Activated naive CD8-positive, alpha-beta T cell treated with anti-CD3 and anti-CD28 coated beads, Interleukin-2, amount 50 U/mL, for 24 hours (primary cell): ENCODE results near the gene MAP2K7.

Experiments used
- ATAC-seq: fragments of 150-1000 bp; cut with Tn5 transposase; one replicate; pipeline ENCODE4 v1.10.0; 2021
- DNase-seq: peaks from one replicate; pipeline ENCODE4 v3.0.0; 2021
- H3K27ac Mint-ChIP-seq: one replicate; pipeline ENCODE4 v1.8.0; 2021; ENCODE audit warnings: mild to moderate bottlenecking, mixed read lengths
- H3K27me3 Mint-ChIP-seq: one replicate; pipeline ENCODE4 v1.8.0; 2021; ENCODE audit warnings: mixed read lengths
- H3K36me3 Mint-ChIP-seq: one replicate; pipeline ENCODE4 v1.8.0; 2021; ENCODE audit warnings: low read depth, mixed read lengths
- H3K4me1 Mint-ChIP-seq: one replicate; pipeline ENCODE4 v1.8.0; 2021; ENCODE audit warnings: mixed read lengths
- H3K4me3 Mint-ChIP-seq: one replicate; pipeline ENCODE4 v1.8.0; 2021; ENCODE audit warnings: mild to moderate bottlenecking, moderate library complexity, mixed read lengths
- H3K9me3 Mint-ChIP-seq: one replicate; pipeline ENCODE4 v1.8.0; 2021; ENCODE audit warnings: mixed read lengths

Gene MAP2K7

DNA sequence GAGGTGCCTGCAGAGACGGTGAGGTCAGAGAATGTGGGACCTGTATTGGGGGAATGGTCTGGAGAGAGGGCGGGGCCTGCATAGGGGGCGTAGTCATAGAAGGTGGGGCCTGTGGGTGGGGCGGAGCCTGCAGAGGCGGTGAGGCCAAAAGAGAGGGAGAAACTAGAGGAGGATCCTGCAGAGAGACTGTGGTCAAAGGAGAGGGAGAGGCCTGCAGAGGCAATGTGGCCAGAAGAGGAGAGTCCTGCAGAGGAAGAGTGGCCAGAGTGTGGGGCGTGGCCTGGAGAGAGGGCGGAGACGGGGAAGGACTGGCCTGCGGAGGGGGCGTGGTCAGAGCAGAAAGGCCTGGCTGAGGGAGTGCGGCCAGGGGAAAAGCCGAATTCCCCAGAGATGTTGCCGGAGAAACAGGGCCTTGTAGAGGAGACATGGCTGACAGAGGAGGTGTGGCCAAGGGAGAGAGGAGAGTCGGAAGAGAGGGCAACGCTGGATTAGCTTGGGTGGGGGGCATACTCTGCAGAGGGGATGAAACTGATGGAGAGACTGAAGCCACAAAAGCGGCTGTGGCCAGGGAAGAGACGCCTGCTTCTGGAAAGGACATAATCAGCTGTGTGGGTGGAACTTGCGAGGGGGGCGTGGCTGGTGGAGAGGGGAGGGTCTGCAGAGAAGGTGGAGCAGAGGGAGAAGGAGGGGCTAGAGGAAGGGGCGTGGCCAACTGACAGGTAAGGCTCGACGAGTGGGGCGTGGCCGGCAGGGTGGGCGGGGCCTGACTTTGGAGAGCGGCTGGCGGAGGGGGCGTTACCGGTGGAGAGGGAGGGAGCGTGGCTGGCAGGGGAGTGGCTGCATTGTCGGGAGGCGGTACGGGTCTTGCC, 32.0 kb upstream of the MAP2K7 start:
- H3K27me3 Mint-ChIP-seq, result peaks cover 44% of the 10 kb centered on the region
- H3K9me3 Mint-ChIP-seq, result no peaks in the 10 kb centered on the region
- peak overlapping the region; percentile 27 for H3K4me3 Mint-ChIP-seq
- H3K27ac Mint-ChIP-seq, result peak overlapping the region; percentile 16
- ATAC-seq (peak; percentile 2), DNase-seq (peak; percentile 89)
- H3K4me1 Mint-ChIP-seq, result peaks cover 30% of the 10 kb centered on the region
- no peaks in the 10 kb centered on the region for H3K36me3 Mint-ChIP-seq

DNA sequence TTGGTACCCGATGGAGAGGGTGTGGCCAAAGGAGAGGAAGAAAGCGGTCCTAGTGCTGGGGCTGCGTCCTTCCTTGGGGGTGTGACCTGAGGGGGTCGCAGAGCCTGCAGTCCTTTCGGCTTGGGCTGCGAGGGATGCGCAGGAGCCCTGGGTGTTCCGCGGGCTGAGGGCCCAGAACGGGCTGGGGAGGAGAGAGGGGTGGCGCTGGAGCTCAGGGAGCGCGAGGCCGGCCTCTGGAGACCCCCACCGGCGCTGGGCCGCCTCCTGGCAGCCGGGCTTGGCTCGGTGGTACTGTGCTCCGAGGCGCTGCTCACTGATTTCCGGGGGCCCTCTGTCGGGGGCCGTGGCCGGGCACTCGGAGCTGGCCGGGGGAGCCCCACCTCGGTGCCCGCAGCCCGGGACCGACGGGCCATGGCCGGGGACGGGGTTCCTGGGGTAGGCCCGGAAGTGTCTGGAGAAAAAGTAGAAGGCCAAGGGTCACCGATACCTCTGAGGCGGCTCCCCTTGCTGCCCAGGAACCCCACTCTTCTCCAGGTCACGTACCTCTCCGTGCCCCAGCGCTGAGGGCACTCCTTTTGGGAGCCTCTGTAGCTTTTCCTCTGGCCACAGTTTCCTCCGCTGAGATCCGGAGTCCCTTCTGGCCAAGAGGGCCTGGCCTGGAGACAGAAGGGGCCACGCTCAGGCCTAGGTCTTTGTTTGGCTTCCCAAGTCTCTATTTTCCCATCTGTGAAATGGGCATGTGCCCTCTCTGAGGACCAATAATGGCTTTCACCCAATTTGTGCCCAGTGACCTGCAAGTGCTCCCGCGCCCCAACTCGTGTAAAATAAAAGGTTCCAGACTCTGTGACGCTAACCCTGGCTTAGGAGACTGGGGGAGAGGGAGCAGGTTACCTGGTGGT, 31.1 kb upstream of the MAP2K7 start:
- no peak overlapping the region for H3K27ac Mint-ChIP-seq
- no peaks in the 10 kb centered on the region for H3K36me3 Mint-ChIP-seq
- no peaks in the 10 kb centered on the region for H3K9me3 Mint-ChIP-seq
- H3K4me3 Mint-ChIP-seq, result peak overlapping the region; percentile 27
- H3K4me1 Mint-ChIP-seq, result peaks cover 30% of the 10 kb centered on the region
- peaks cover 36% of the 10 kb centered on the region for H3K27me3 Mint-ChIP-seq
- no peak for DNase-seq
- no peak for ATAC-seq

DNA sequence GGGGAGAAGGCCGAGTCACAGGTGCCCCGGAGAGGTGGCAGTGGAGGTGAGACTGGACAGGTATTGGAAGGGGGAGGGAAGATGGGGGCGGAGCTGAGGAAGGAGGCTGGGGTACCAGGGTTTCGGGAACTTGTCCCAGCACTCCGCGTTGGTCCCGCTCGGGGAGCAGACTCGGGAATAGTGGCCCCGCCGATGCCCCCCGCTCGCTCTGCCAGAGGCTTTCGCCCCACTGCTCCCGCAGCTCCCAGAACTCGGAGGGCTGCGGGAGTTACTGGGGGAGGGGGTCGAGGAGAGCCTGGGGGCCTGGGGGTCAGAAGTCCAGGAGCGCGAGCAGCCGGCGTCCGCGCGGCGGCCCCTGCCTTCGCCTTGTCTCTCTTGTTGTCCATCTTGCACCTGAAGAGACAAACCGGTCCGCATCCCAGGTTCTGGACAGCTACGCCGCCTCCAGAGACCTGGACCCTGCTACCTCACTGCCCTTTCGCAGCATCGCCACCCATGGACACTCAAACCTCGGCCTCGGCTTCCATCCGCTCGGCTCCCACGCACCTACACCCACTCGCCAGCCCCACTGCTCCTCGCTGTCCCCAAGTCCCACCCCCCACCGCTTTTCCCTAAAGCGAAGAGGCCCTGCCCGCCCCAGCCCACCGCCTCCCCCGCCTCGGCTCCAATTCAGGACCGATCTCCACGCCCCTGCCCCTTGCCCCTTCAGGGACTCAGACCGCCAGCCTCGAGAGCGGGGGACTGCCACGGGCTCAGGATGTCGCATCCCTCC, 30.2 kb upstream of the MAP2K7 start:
- Mint-ChIP-seq H3K4me1 (peaks cover 26% of the 10 kb centered on the region), H3K9me3 (no peaks in the 10 kb centered on the region), H3K27ac (no peak overlapping the region), H3K27me3 (peaks cover 33% of the 10 kb centered on the region), H3K4me3 (peak overlapping the region; percentile 49), H3K36me3 (no peaks in the 10 kb centered on the region)
- no peak for ATAC-seq
- no peak for DNase-seq

DNA sequence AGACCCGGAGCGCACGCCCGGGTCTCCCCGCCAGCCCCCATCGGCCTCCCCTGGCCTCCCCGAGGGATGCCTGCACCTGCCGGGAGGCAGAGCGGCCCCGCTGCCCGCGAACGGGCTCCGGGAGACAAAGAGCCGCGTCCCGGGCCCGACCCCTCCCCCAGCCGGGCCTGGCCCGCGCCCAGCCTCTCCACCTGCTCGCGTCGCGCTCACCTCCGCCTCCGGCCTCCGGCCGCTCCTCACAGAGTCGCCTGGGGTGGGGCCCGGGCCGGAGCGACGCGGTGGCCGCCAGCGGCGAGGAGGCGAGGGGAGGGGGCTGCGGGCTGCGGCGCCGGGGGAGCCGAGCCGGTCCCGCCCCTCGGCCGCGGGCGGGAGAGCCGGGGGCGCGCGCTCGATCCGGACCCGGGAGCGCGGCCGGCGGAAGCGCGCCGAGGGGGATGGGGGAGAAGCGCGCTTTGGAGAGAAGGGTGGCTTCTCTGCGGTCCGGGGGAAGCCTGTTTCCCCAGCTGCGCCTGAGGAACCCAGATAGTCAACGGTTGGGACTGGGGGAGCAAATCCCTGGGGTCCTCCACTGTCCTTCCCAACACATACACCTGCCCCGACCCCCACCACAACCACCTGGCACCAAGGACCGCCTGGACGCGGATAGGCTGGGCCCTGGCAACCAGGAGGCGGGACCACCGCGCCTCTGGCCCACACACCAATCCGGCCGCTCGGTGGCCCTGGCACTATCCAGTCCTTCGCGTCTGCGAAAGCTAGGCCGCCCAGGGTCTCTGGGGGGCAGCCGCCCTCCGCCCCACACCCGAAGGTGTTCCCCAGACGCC, 29.4 kb upstream of the MAP2K7 start, which contains the start of gene PRR36:
TSS of gene PRR36 (minus strand) at position 315 of the 821 bp plus-strand sequence. CDS start 701 bp downstream, outside the sequence.
- Mint-ChIP-seq H3K4me3 (peak within 1 kb of the TSS; percentile 49), H3K4me1 (peaks cover 22% of the 10 kb centered on the region), H3K27me3 (peaks cover 33% of the 10 kb centered on the region), H3K27ac (no peak within 1 kb of the TSS), H3K36me3 (no peaks in the 10 kb centered on the region), H3K9me3 (no peaks in the 10 kb centered on the region)
- ATAC-seq (no peak), DNase-seq (no peak)

DNA sequence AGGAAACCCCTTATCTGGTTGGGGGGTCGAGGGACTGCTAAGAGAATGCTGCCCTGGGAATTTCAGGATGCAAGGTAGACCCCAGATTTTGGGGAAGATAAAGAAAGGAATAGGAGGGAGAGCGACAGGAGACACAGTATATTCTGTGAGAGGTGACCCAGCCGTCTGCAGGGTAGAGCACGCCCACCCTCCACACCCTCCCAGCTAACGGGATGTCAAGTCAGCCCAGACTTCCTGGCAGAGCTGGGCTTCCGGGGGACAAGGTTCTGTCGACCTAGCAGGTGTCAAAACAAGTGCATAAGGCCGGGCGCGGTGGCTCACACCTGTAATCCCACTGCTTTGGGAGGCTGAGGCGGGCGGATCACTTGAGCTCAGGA, 28.8 kb upstream of the MAP2K7 start:
- Mint-ChIP-seq H3K27me3 (peaks cover 33% of the 10 kb centered on the region), H3K4me1 (peaks cover 22% of the 10 kb centered on the region), H3K36me3 (no peaks in the 10 kb centered on the region), H3K27ac (no peak overlapping the region), H3K4me3 (no peak overlapping the region), H3K9me3 (no peaks in the 10 kb centered on the region)
- ATAC-seq, result no peak
- no peak for DNase-seq

DNA sequence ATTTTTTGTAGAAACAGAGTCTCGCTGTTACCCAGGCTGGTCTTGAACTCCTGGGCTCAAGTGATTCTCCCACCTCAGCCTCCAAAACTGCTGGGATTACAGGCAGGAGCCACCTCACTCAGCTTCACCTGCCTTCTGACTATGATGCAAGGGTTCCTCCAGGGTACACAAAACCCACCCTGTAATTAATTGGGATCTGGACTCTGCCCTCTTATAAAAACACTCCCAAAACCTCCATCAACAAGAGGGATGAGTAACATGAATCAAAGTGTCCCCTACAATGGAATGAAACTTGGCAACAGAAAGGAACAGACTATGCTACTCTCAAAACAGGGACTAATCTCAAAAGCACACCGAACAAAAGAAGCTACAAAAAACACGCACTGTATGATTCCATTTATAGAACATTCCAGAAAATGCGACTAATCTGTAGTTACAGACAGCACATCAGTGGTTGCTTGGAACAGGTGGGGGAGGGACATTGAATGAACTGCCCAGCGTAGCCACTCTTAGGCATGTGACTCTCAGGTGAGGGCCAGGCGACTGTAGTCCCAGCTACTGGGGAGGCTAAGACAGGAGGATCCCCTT, 26.3 kb upstream of the MAP2K7 start:
- ATAC-seq (no peak), DNase-seq (no peak)
- Mint-ChIP-seq H3K27me3 (peaks cover 21% of the 10 kb centered on the region), H3K4me3 (no peak overlapping the region), H3K27ac (no peak overlapping the region), H3K36me3 (no peaks in the 10 kb centered on the region), H3K9me3 (no peaks in the 10 kb centered on the region), H3K4me1 (peaks cover 5% of the 10 kb centered on the region)

DNA sequence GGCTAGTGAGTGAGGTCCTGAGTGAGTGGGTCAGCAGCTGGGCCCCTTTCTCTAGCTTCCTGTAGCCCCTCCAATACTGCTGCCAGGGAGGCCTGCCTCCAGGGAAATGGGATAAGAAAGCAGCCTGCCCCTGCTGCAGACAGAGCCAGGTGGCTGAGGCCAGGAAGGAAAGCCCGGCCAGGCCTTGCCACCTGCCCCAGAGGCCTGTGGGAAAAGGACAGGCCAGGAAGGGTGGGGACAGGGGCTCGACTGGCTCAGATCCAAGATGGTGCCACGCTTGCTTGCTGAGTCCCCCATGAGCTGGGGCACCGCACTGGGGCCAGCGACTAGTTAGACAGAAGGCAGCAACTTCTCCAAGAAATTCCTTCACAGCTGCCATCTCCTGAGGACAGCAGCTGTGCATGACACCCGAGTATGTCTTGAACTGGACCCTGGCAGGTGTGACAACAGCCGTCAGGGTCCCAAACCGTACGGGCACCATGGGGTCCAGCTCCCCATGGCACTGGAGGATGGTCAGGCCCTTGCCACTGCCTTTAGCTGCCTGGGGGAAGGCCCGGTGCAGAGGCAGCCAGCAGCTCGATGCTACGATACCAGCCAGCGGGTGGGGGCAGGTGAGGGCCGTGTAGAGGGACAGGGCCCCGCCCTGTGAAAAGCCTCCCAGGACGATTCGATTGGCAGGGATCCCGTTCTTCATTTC, 24.4 kb upstream of the MAP2K7 start:
- peaks cover 13% of the 10 kb centered on the region for H3K27me3 Mint-ChIP-seq
- H3K9me3 Mint-ChIP-seq, result no peaks in the 10 kb centered on the region
- ATAC-seq (peak; percentile 16), DNase-seq (no peak)
- no peak overlapping the region for H3K27ac Mint-ChIP-seq
- H3K4me1 Mint-ChIP-seq, result peaks cover 4% of the 10 kb centered on the region
- H3K36me3 Mint-ChIP-seq, result no peaks in the 10 kb centered on the region
- H3K4me3 Mint-ChIP-seq, result no peak overlapping the region

DNA sequence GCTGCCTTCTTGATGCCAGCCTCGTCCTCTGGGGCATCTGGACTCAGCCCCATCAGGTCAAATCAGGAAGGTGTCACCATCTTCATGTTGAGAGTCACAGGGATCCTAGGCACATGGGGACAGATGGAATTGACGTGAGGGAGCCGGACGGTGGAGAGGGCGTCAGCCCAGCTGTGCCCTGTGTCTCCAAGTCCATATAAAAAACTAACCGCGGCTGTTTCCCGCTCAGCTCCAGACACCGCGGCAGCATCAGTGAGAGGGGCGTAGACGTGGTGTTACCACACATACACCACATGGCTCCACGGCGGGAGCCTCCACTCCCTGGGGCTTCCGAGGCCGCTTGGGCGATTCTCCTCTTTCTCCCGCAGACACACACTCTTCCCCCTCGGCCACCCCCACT, 23.8 kb upstream of the MAP2K7 start:
- no peak for ATAC-seq
- peaks cover 10% of the 10 kb centered on the region for H3K27me3 Mint-ChIP-seq

DNA sequence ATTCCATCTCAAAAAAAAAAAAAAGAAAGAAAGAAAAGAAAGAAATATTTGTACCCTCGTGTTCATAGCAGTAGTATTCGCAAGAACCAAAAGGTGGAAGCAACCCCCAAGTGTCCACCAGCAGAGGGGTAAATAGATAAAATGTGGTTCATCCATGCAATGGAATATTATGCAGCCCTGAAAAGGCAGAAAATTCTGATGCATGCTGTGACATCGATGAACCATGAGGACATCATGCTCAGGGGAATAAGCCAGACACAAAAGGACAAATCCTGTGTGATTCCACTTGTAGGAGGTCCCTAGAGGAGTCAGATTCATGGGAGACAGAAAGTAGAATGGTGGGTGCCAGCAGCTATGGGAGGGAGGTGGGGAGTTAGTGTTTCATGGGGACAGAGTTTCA, 21.8 kb upstream of the MAP2K7 start:
- Mint-ChIP-seq H3K4me1 (no peaks in the 10 kb centered on the region), H3K27me3 (no peaks in the 10 kb centered on the region), H3K9me3 (no peaks in the 10 kb centered on the region), H3K36me3 (no peaks in the 10 kb centered on the region), H3K27ac (no peak overlapping the region), H3K4me3 (no peak overlapping the region)
- DNase-seq (no peak), ATAC-seq (no peak)

More for the DNA sequence above, 23.8 kb upstream of the MAP2K7 start:
- no peak for DNase-seq
- no peaks in the 10 kb centered on the region for H3K36me3 Mint-ChIP-seq
- no peak overlapping the region for H3K27ac Mint-ChIP-seq
- H3K4me3 Mint-ChIP-seq, result no peak overlapping the region
- no peaks in the 10 kb centered on the region for H3K4me1 Mint-ChIP-seq
- no peaks in the 10 kb centered on the region for H3K9me3 Mint-ChIP-seq

DNA sequence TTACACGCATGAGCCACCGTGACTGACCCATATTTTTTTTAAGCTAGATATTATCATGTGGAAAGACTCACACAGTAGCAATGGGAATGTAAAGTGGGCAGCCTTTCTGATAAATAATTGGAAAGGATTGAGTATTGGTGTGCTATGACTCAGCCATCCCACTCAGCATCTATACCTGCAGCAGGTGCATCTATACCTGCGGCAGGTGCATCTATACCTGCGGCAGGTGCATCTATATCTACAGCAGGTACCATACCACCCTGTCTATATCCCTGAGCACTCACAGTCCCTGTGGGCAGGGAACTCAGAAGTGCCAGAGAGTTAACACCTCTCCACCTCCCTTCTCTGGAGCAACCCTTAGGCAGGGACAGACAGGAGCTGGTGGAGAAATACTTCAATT, 20.6 kb upstream of the MAP2K7 start:
- Mint-ChIP-seq H3K4me3 (no peak overlapping the region), H3K27me3 (no peaks in the 10 kb centered on the region), H3K4me1 (no peaks in the 10 kb centered on the region), H3K9me3 (no peaks in the 10 kb centered on the region), H3K36me3 (no peaks in the 10 kb centered on the region), H3K27ac (no peak overlapping the region)
- ATAC-seq (no peak), DNase-seq (no peak)

DNA sequence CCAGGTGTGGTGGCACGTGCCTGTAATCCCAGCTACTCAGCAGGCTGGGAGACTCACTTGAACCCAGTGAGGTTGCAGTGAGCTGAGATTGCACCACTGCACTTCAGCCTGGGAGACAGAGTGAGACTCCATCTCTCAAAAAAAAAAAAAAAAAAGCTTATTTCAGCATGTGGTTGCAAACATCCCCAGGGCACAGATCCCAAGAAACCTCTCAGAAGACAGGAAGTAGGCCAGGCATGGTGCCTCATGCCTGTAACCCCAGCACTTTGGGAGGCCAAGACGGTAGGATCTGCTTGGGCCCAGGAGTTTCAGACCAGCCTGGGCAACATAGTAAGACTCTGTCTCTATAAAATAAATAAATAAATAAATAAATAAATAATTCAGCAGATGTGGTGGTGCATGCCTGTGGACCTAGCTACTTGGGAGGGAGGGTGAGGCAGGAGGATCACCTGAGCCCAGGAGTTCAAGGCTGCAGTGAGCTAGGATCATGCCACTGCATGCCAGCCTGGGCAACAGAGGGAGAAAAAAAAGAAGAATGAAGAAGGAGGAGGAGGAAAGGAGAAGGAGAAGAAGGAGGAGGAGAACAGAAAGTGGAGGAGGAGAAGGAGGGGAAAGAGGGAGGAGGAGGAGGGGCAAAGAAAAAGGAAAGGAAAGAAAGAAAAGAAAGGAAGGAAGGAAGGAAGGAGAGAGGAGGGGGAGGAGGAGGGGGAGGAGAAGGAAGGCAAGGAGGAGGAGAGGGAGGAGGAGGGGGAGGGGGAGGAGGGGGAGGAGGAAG, 19.7 kb upstream of the MAP2K7 start:
- DNase-seq (no peak), ATAC-seq (no peak)
- peaks cover 4% of the 10 kb centered on the region for H3K27me3 Mint-ChIP-seq
- no peaks in the 10 kb centered on the region for H3K9me3 Mint-ChIP-seq
- H3K4me1 Mint-ChIP-seq, result no peaks in the 10 kb centered on the region
- no peaks in the 10 kb centered on the region for H3K36me3 Mint-ChIP-seq
- H3K27ac Mint-ChIP-seq, result no peak overlapping the region
- no peak overlapping the region for H3K4me3 Mint-ChIP-seq

DNA sequence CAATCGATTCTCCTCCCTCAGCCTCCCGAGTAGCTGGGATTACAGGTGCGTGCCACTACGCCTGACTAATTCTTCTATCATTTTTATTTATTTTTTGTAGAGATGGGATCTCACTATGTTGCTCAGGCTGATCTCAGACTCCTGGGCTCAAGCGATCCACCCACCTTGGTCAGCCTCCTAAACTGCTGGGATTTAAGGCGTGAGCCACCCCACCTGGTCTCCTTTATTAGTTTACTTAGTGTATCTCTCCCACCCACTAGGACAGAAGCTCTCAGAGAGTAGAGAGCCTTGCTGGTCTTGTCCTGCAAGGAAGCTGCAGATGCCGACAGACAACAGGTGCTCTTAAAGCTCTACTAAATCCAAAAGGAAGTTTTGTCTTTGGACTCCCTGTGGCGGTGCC, 17.9 kb upstream of the MAP2K7 start:
- no peaks in the 10 kb centered on the region for H3K9me3 Mint-ChIP-seq
- H3K4me1 Mint-ChIP-seq, result no peaks in the 10 kb centered on the region
- H3K36me3 Mint-ChIP-seq, result no peaks in the 10 kb centered on the region
- DNase-seq, result no peak
- no peak overlapping the region for H3K27ac Mint-ChIP-seq
- no peak for ATAC-seq
- peaks cover 15% of the 10 kb centered on the region for H3K27me3 Mint-ChIP-seq
- H3K4me3 Mint-ChIP-seq, result no peak overlapping the region
